Memory B cell (primary cell): ENCODE measurements around the gene SMARCD3.

Experiments used
- ATAC-seq: fragments of 150-1000 bp; cut with Tn5 transposase; 2 replicates; pipeline ENCODE4 v1.10.0; 2021; ENCODE audit warnings: low read depth, mild to moderate bottlenecking, moderate library complexity
- DNase-seq, 2 donors: peaks; one replicate each; pipeline ENCODE4 v3.0.0; 2022; ENCODE audit warnings: low spot score in 2 of 2
- H3K27ac Mint-ChIP-seq: one replicate; pipeline ENCODE4 v1.8.0; 2022; ENCODE audit warnings: mild to moderate bottlenecking, moderate library complexity, mixed read lengths
- H3K27me3 Mint-ChIP-seq: one replicate; pipeline ENCODE4 v1.8.0; 2022; ENCODE audit warnings: mixed read lengths
- H3K36me3 Mint-ChIP-seq: one replicate; pipeline ENCODE4 v1.8.0; 2022; ENCODE audit warnings: mild to moderate bottlenecking, mixed read lengths
- H3K4me1 Mint-ChIP-seq: one replicate; pipeline ENCODE4 v1.8.0; 2022; ENCODE audit warnings: mixed read lengths
- H3K4me3 Mint-ChIP-seq: one replicate; pipeline ENCODE4 v1.8.0; 2022; ENCODE audit warnings: mild to moderate bottlenecking, moderate library complexity, mixed read lengths
- H3K9me3 Mint-ChIP-seq: one replicate; pipeline ENCODE4 v1.8.0; 2022; ENCODE audit warnings: mixed read lengths

Gene SMARCD3

GRCh38 chr7:151276666-151277590 is 28.4 kb upstream of the SMARCD3 start:
- H3K27me3 Mint-ChIP-seq, result peaks cover 31% of the 10 kb centered on the region
- peak; percentile 87 for ATAC-seq
- no peaks in the 10 kb centered on the region for H3K9me3 Mint-ChIP-seq
- peak overlapping the region; percentile 81 for H3K4me3 Mint-ChIP-seq
- H3K4me1 Mint-ChIP-seq, result peaks cover 14% of the 10 kb centered on the region
- H3K27ac Mint-ChIP-seq, result no peak overlapping the region
- H3K36me3 Mint-ChIP-seq, result no peaks in the 10 kb centered on the region
- DNase-seq, result peak in 1 of 2 donors; percentile 46

- DNase-seq, result no peak
Measured at GRCh38 chr7:151275813-151276577, 27.5 kb upstream of the SMARCD3 start.

GRCh38 chr7:151274936-151275812 is 26.7 kb upstream of the SMARCD3 start:
- H3K27ac Mint-ChIP-seq, result no peak overlapping the region
- H3K27me3 Mint-ChIP-seq, result peaks cover 22% of the 10 kb centered on the region
- no peaks in the 10 kb centered on the region for H3K9me3 Mint-ChIP-seq
- H3K4me1 Mint-ChIP-seq, result peaks cover 14% of the 10 kb centered on the region
- no peak for ATAC-seq
- H3K36me3 Mint-ChIP-seq, result no peaks in the 10 kb centered on the region
- H3K4me3 Mint-ChIP-seq, result peak overlapping the region; percentile 81
- DNase-seq, result no peak

More at GRCh38 chr7:151275813-151276577, 27.5 kb upstream of the SMARCD3 start:
- ATAC-seq, result no peak
- Mint-ChIP-seq H3K4me3 (peak overlapping the region; percentile 81), H3K9me3 (no peaks in the 10 kb centered on the region), H3K27me3 (peaks cover 26% of the 10 kb centered on the region), H3K27ac (no peak overlapping the region), H3K36me3 (no peaks in the 10 kb centered on the region), H3K4me1 (peaks cover 14% of the 10 kb centered on the region)

GRCh38 chr7:151274396-151274795 is 25.9 kb upstream of the SMARCD3 start:
- H3K36me3 Mint-ChIP-seq, result no peaks in the 10 kb centered on the region
- no peaks in the 10 kb centered on the region for H3K9me3 Mint-ChIP-seq
- peaks cover 14% of the 10 kb centered on the region for H3K4me1 Mint-ChIP-seq
- ATAC-seq (no peak), DNase-seq (no peak)
- peaks cover 25% of the 10 kb centered on the region for H3K27me3 Mint-ChIP-seq
- H3K27ac Mint-ChIP-seq, result no peak overlapping the region
- peak overlapping the region; percentile 65 for H3K4me3 Mint-ChIP-seq

GRCh38 chr7:151273651-151274390 is 25.3 kb upstream of the SMARCD3 start:
- Mint-ChIP-seq H3K27ac (no peak overlapping the region), H3K4me1 (peaks cover 14% of the 10 kb centered on the region), H3K4me3 (no peak overlapping the region), H3K9me3 (no peaks in the 10 kb centered on the region), H3K27me3 (peaks cover 27% of the 10 kb centered on the region), H3K36me3 (no peaks in the 10 kb centered on the region)
- ATAC-seq (no peak), DNase-seq (no peak)

- Mint-ChIP-seq H3K4me1 (peaks cover 14% of the 10 kb centered on the region), H3K27ac (no peak overlapping the region), H3K4me3 (no peak overlapping the region), H3K27me3 (peaks cover 26% of the 10 kb centered on the region), H3K36me3 (no peaks in the 10 kb centered on the region), H3K9me3 (no peaks in the 10 kb centered on the region)
- ATAC-seq, result no peak
- no peak for DNase-seq
Measured at GRCh38 chr7:151272877-151273276, 24.4 kb upstream of the SMARCD3 start.

- Mint-ChIP-seq H3K4me1 (peaks cover 14% of the 10 kb centered on the region), H3K9me3 (no peaks in the 10 kb centered on the region), H3K27me3 (peaks cover 26% of the 10 kb centered on the region), H3K27ac (no peak overlapping the region), H3K36me3 (no peaks in the 10 kb centered on the region), H3K4me3 (no peak overlapping the region)
- no peak for ATAC-seq
- DNase-seq, result no peak
Measured at GRCh38 chr7:151272405-151272804, 23.9 kb upstream of the SMARCD3 start.

GRCh38 chr7:151271699-151272355 is 23.3 kb upstream of the SMARCD3 start:
- no peak for ATAC-seq
- no peak overlapping the region for H3K27ac Mint-ChIP-seq
- no peaks in the 10 kb centered on the region for H3K9me3 Mint-ChIP-seq
- H3K4me3 Mint-ChIP-seq, result no peak overlapping the region
- DNase-seq, result no peak
- H3K4me1 Mint-ChIP-seq, result peaks cover 11% of the 10 kb centered on the region
- no peaks in the 10 kb centered on the region for H3K36me3 Mint-ChIP-seq
- peaks cover 28% of the 10 kb centered on the region for H3K27me3 Mint-ChIP-seq

GRCh38 chr7:151269511-151269910 is 21.0 kb upstream of the SMARCD3 start:
- no peak for ATAC-seq
- no peak for DNase-seq
- no peak overlapping the region for H3K27ac Mint-ChIP-seq
- H3K4me3 Mint-ChIP-seq, result no peak overlapping the region
- no peaks in the 10 kb centered on the region for H3K4me1 Mint-ChIP-seq
- no peaks in the 10 kb centered on the region for H3K36me3 Mint-ChIP-seq
- H3K9me3 Mint-ChIP-seq, result no peaks in the 10 kb centered on the region
- peaks cover 25% of the 10 kb centered on the region for H3K27me3 Mint-ChIP-seq

GRCh38 chr7:151265351-151265931 is 16.9 kb upstream of the SMARCD3 start:
- Mint-ChIP-seq H3K9me3 (no peaks in the 10 kb centered on the region), H3K27me3 (peaks cover 35% of the 10 kb centered on the region), H3K36me3 (no peaks in the 10 kb centered on the region), H3K27ac (no peak overlapping the region), H3K4me1 (no peaks in the 10 kb centered on the region), H3K4me3 (no peak overlapping the region)
- ATAC-seq (no peak), DNase-seq (no peak)

GRCh38 chr7:151264615-151265014 is 16.1 kb upstream of the SMARCD3 start:
- H3K36me3 Mint-ChIP-seq, result no peaks in the 10 kb centered on the region
- ATAC-seq (no peak), DNase-seq (no peak)
- H3K9me3 Mint-ChIP-seq, result no peaks in the 10 kb centered on the region
- peaks cover 33% of the 10 kb centered on the region for H3K27me3 Mint-ChIP-seq
- H3K4me1 Mint-ChIP-seq, result no peaks in the 10 kb centered on the region
- H3K27ac Mint-ChIP-seq, result no peak overlapping the region
- no peak overlapping the region for H3K4me3 Mint-ChIP-seq

- DNase-seq (no peak), ATAC-seq (no peak)
- no peaks in the 10 kb centered on the region for H3K4me1 Mint-ChIP-seq
- H3K4me3 Mint-ChIP-seq, result no peak overlapping the region
- peaks cover 2% of the 10 kb centered on the region for H3K36me3 Mint-ChIP-seq
- no peaks in the 10 kb centered on the region for H3K9me3 Mint-ChIP-seq
- peaks cover 39% of the 10 kb centered on the region for H3K27me3 Mint-ChIP-seq
- H3K27ac Mint-ChIP-seq, result no peak overlapping the region
Measured at GRCh38 chr7:151261529-151261928, 13.0 kb upstream of the SMARCD3 start.
